Stimulated activated CD4-positive, alpha-beta T cell treated with anti-CD3 and anti-CD28 coated beads, Interleukin-15, amount 100 ng/mL, for 48 hours (primary cell): ENCODE data around the gene ARL8A.
"Not testable (repeated sequence)": the region's sequence is repeated elsewhere in the genome, so short reads cannot be mapped to it uniquely, and the experiment has no call there.

ENCODE experiments used
- DNase-seq, 2 donors: peaks; one replicate each; pipeline ENCODE4 v3.0.0-alpha.2; 2020; ENCODE audit warnings: low read depth in 2 of 2

Gene ARL8A

DNA sequence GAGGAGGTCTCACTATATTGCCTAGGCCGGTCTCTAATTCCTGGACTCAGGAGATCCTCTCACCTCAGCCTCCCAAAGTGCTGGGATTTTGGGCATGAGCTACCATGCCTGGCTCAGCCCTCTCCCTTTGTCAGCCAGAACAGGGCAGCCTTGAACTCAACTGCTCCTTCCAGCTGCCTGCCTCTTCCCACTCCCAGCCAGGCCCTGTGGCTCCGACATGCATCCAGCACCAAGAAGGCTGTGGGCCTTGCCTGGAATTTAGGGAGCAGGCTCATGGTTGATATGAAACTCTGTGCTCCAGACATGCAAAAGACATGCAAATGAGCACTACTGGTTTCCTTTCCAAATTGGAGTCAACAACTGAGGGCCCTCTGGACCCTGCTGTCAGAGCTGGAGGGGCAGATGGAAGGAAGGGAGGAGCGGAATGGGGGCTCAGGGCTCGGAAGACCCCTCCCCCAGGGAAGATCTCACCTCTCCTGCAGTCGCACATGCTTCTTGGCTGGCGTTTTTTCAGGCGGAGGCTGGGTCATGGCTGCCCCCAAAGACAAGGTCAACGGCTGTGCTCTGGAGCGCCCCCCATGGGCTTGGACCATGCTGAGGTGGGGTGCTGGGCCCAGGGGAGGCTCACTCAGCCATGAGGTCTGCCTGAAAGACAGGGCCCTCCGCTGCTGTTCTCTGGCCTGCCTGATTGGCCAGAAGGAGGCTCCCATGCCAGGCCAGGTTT, 14.4 kb upstream of the ARL8A start:
- DNase-seq: no peak

DNA sequence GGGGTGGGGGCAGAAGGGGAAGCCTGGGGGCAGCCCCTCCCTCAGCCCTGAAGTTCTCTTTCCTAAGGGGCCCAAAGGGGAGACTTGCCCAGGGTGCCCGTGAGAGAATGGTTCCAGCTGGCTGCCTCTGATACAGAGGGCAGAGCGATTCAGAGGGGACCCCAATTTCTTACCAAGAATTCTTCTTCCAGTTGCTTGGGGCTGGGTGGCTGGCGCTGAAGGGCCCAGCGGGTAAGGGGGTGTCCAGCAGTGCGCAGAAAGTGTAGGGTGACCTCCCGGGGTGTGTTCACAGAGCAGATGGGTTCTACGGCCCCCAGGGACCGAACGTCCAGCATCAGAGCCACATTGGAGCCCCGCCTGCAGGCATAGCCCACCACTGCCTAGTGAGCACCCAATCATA, 13.4 kb upstream of the ARL8A start:
- no peak for DNase-seq

DNA sequence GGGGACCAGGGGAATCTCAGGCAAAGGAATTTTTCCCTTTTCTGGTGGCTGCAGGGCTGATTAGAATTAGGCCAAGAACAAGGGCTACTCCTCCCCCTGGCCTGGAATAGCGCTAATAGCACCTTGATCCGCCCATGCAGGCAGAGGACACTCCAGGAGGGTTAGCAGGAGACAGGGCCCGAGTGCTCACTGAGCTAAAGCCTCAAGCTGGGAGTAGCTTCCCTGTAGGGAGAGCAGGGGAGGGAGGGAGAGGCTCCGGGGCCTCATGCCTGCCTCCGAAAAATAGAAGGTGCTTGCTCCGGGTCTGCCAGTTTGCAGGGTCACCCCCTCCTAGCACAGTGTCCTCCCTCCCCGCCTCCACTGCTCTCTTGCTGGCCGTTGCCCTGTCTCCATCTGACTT, 12.1 kb upstream of the ARL8A start:
- DNase-seq: no peak

DNA sequence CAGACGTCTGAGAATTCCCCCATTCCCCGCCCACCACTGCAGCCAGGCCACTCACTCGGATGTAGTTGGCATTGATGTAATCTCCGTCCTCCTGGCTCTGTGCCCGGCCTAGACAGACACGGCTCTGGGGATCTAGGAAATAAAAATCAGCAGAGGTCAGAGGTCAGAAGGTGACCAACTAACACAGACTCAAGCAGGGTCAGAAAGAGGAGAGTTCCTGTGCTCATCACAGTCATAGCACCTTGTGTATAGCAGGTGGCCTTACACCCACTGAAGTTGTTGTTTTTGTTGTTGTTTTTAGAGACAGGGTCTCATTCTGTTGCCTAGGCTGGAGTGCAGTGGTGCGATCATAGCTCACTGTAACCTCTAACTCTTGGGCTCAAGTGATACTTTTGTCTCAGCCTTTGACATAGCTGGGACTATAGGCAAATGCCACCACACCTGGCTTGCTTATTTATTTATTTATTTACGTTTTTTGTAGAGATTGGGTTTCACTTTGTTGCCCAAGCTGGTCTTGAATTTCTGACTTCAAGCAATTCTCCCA, 11.0 kb upstream of the ARL8A start:
- no peak for DNase-seq

DNA sequence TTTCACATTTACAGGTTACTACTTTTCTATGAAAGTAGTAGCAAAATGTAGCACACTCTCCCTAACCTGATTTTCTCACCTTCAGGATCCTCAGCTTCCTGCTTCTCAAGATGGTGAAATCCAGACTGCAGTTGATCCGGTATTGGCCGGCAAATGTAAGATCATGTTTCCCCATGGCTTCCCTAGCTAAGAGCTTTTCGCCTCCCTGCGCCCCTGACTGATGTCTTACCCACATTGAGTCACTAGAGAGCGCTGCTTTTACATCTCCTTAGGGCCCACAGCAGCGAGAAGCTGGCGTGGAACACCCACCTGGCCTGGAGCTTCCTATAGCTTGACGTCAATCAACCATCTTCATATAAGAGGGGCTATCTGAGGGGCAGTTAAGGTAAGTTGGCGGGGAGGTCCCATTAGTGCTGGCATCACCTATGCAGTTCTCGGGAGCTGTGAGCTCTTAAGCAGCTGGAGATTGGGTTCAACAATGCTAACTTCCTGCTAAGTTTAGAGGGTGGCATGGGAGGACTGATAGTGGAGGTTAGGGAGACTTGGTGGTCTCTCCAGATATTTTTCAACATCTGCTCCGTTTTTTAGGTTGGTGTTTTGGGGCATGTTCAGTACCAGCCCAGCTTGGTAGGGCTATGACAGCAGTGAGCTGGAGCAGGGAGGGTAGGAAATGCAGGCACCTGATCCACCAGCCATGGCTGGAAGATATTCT, 10.4 kb upstream of the ARL8A start:
- no peak for DNase-seq

DNA sequence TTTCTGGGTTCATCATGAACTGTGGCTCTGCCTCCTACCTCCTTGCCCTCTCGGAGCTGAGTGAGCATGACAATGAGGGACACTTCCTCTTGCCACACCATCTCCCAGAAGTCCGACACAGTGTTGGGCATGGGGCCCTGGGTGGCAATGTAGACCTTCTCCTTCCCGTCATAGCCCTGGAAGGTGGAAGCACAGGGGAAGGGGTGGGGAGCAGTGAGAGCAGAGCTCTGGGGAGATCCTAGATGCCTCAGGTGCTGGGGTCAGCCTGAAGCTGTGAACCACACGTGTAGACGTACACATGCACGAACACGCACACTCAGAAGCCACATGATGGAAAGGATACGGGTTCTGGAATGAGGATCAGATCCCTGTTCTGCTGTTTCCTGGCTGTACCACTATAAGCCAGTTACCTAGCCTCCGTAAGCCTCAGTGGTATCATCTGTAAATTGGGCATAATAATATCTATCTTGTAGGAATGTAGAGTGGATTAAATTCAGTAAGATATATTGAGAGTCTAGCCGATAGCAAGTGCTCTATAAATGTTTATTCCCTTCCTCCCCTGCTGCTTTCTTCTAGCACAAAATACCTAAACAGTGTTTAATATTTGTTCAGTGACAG, 9.7 kb upstream of the ARL8A start:
- DNase-seq: no peak

DNA sequence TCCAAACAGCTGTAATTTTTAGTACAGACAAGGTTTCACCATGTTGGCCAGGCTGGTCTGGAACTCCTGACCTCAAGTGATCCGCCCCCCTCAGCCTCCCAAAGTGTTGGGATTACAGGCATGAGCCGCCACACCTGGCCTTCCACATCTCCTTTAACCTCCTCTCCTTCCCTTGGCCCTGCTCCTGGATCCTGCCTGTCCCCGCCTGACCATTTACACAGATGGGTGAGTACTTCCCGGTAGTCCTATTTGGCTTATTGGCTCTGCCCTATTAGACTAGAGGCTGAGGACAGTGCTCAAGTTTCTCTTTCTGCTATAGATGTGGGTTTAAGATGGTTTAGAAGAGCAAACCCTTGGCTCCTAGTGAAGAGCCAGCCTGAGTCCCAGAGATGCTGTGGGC, 8.7 kb upstream of the ARL8A start:
- no peak for DNase-seq

DNA sequence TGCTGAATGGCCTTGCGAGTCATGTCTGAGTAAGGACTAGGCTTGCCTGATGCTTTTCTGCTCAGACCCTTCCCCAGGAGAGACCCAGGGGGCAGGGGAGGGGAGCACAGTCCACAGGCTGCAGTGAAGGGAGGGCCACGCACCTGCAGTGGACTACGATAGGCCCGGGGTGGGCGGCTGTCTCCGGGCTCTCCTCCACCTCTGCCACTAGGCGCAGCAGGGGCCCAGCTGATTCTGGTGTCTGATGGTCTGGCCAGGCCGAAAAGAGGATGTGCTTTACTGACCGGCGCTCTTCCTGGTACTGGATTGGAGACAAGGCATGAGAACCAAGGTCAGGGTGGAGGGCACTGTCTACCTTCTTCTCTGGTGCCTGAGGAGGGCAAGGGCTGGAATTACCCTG, 7.9 kb upstream of the ARL8A start:
- DNase-seq: no peak

DNA sequence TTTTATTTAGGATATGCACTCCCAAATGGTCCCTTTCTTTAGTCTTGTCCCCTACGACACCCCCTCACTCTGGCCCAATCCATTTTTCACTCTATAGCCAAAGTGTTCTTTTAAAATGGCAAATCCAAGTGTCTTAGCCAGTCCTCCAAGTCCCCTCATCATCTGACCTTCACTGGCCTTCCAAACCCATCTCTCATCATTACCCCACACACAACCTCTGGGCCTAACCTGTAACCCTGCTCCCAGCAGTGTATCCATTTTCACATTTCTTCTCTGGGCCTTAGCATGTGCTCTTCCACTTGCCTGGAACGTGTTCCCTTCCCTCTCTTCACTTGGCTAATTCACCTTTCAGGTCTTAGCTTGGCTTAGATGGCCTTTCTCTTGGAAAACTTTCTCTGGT, 6.5 kb upstream of the ARL8A start:
- no peak for DNase-seq

DNA sequence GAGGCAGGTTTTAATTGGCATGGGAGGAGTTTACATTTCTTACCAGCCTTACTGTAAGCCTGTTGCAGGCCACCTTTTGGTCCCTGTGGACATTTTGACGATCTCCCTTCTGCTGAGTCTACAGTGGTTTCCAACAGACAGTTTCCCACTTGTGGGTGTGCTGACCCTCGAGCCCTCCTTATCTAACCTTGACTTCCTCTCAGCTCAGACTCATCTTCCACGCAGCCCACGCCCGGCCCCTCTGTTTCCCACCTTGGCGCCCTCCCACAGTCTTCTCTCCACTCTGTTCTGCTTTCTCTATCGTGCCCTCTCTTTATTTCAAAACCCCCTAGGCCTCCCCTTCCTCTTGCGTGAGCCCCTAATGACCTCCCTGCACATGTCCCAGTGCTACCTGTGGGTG, 6.1 kb upstream of the ARL8A start:
- no peak for DNase-seq

DNA sequence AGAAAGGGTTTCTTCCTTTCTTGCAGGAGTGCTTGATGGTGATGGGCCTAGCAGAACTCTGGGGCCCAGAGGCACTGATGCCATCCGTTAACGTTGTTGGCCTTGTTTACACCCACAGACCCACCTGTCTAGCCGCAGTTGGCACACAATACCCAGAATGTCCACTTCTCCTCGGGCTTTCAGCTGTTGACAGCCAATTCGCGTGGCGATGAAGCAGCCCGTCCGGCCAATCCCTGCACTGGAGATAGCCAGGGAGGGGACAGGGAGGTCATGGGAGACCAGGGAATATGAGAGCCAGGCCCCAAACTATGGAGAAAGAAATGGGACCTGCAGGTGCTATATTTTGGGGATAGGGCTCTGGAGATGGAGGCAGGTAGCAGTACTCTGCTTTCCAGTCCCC, 5.7 kb upstream of the ARL8A start:
- DNase-seq: no peak

DNA sequence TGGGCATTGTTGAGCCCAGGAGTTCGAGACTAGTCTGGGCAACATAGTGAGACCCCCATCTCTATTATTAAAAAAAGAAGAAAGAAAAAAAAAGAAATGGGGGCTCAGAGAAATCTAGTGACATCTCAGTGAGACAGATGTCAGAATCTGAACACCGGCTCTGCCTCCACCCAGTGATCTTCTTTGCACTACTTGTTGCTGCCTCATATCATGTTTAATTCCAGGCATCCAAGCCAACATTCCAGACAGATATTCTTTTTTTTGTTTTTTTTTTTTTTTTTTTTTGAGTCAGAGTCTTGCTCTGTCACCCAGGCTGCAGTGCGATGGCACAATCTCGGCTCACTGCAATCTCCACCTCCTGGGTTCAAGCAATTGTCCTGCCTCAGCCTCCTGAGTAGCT, 5.0 kb upstream of the ARL8A start:
- no peak for DNase-seq

DNA sequence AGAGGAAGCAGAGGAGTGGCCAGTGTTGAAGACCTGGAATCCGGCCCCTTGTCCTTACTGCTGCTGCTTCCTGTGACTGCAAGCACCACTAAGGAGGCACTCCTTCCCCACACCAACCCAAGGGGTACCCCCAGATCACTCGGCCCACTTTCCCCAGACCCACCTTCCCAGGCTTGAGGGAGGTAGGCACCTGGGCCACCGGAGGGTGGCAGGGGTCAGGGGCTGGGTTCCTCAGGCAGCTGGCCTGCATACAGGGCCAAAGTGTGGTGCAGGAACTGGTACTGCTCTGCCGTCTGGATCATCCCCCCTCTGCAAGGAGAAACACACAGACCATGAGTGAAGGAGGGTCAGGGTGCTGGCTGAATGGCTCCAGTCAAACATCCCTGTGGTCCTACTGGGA, 3.9 kb upstream of the ARL8A start:
- DNase-seq: no peak

DNA sequence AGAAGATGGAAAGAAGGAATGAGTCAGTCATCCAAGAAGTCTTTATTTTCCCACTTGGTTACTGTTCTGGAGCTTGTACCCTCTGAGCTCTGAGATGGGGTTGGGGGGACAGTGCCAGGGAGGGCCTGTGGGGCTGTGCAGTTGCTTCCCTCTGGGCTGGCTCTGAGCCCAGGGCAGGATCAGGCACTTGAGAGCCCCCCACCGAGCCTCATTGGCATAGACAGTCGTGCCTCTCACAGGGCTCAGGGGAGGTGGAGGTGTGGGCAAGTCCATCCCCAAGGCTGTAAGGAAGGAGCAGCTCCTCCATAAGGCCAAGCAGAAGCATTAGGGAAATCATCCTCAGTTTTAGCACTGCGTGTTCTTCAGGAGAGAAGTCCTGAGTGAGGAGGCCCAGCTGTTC, 2.5 kb upstream of the ARL8A start:
- DNase-seq: no peak

DNA sequence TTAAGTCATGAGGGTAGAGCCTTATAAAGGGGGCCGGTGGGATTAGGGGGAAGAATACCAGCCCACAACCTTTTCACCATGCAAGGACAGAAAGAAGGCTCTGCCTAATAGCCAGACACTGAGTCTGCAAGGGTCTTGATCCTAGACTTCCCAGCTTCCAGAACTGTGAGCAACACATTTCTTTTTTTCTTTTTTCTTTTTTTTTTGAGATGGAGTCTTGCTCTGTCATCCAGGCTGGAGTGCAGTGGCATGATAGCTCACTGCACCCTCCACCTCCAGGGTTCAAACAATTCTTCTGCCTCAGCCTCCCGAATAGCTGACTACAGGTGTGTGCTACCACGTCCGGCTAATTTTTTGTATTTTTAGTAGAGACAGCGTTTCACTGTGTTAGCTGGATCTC, 1.7 kb upstream of the ARL8A start:
- no peak for DNase-seq

DNA sequence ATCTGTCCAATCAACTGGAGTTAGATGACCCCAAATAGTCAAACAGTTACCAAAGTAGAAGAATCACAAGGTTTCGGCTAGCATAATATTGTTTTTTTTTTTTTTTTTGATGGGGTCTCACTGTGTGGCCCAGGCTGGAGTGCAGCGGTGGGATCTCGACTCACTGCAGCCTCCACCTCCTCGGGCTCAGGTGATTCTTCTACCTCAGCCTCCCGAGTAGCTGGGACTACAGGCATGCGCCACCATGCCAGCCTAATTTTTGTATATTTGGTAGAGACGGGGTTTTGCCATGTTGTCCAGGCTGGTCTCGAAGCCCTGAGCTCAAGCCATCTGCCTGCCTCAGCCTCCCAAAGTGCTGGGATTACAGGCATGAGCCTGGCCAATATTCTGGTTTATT, 1.2 kb upstream of the ARL8A start:
- not testable (repeated sequence) for DNase-seq

DNA sequence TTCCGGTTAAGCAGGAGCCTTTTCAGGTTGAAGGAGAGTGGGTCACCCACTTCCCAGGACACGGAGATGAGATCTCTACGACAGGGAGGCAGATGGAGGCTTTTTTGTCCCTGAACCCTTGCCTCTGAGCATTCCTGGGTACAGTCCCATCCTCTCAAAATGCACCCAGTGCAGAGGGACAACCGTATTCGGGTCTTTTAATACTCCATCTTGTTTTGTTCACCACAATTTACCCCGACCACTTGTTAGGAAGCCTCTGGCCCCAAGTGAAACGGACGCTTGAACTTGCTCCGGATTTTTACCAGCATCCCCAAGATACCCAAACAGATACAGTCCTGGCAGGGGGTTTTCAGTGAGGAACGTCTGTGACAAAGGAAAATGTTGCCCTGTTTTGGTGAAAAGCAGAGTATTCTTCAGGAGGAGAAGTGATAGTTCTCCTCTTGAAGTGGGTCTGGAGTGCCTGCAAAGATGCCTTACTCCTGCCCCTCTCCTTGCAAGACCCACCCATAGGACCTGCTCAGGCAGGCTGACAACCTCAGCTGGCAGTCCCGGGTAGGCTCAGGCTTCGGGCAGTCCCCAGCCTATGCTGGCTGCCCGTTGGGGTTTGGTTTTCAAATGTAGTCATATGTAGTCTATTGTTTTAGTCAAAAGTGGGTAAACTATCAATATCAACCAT, 669 bp upstream of the ARL8A start:
- DNase-seq: peak in 1 of 2 donors; percentile 34

DNA sequence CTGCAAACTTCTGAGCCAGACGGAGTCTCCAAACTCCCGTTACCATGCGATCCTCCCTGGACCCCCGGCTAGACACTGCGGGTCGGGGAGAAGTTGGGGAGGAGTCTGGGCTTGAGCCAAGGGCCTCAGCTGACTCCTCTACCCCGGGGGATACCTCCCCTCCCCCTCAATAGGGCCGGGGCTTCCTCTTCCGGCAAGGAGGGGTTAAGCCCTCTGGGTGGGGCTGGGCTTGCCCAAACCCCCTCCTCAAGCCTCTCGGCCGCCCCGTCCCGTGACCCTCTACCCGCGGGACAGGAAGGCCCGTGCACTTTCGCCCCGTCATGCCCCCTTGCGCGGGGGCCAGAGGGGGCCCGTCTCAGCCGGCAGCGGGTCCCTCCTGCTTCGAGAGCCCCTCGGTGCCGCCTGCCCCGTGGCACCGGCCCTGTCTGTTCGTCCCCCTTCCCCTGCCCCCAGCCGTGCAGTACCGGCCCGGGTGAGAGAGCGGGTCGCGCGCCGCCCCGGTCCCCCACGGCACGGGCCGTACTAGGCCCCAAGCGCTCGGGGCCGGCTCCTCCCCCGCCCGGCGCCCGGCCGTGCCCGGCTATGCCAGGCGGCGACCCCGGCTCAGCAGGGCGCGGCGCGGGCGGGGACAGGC, 652 bp downstream of the ARL8A start:
- no peak for DNase-seq

DNA sequence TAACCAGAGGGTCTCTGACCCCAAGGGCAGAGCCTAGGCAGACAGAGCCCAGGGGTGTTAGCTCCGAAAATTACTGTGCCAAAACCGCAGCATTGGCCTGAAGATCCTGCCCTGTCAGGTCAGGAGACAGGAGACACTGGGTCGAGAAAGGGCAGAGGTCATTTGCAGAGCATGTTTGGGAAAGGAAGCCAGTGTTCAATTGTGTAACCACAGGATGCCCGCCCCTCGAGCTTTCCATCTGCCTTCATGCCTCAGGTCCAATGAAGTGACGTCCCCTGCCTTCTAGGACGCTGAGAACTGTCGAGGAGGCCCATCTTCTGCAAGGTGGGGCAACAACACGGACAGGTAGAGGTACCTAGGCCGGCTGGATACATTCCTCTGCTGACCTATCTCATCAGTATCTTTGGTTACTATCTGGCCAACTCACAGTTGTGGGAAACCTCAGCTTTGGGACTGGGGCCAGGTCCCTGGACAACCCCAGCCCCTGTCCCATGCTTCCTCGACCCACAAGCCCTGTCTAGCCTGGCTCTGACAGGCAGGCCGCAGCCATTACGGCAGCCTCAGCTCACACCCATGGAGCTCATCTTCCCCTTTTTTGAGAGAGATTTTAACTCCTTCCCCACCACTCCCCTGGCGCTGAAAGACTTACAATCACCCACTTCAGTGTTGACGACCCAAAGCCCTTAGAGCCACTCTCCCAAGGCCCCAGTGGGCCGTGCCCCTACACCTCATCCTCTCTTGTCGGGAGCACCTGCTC, 1.3 kb downstream of the ARL8A start:
- no peak for DNase-seq

DNA sequence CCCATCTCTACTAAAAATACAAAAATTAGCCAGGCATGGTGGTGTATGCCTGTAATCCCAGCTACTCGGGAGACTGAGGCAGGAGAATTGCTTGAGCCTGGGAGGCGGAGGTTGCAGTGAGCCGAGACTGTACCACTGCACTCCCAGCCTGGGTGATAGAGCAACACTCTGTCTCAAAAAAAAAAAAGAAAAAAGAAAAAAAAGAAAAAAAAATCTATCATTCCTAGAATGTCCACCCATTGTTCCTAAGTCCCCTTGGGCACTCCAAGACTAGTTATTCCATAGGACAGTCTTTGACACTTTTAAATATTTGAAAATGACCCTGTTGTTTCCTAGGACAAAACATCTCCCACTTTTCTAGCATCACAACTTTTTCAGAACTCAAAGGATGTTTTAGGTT, 3.1 kb downstream of the ARL8A start:
- DNase-seq: not testable (repeated sequence)

DNA sequence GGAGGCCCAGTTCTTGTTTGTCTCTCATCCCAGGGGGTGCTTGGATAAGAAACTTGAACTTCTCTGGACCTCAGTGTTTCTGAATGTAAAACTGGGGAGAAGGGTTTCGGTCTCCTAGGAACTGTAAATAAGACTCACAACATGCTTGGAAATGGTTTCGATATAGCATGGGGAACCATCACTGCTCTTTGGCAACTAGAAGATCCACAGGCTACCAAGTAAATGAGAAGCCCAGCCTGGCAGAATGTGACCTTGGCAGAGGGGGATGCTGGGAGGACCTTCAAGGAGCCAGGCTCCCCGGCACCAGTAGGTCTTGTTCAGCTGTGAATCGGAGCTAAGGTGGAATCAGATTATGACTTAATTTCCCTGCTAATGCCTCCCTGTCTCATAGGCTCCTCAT, 3.7 kb downstream of the ARL8A start:
- DNase-seq: no peak
